H1 (cell line): ENCODE data around the gene FAM107A. TPM values are rescaled to one million over a fixed set of nuclear protein-coding genes. Genes with fewer than 3 reads are reported as not detected.

Source experiments
- CTCF ChIA-PET: fragments of 300-600 bp; sonication (Branson Sonifier 250); formaldehyde crosslinking; loops from one replicate; lab custom pipeline; 2021; ENCODE audit not compliant: partially characterized antibody; lab: Charles Lee
- POLR2A ChIA-PET: fragments of 300-600 bp; sonication (Branson Sonifier 250); formaldehyde crosslinking; loops from one replicate; lab custom pipeline; 2021; ENCODE audit warnings: inconsistent platforms; ENCODE audit not compliant: partially characterized antibody; lab: Charles Lee
- DNase-seq, 2 experiments: peaks; one replicate each; pipeline versions ENCODE4 v3.0.0 to v3.0.0-alpha.2; 2010 to 2022; ENCODE audit warnings: low spot score in 2 of 2, low read depth in 1 of 2, mixed read lengths in 1 of 2
- FAIRE-seq: peaks from 2 replicates; lab custom pipeline; 2011; peaks lifted over from hg19 to GRCh38; lab: Jason Lieb, UNC
- H2AFZ ChIP-seq: 2 replicates; pipeline ENCODE4 v1.8.1; 2012; ENCODE audit warnings: low read length, inconsistent platforms
- H2AK5ac ChIP-seq: 2 replicates; pipeline ENCODE4 v1.6.1; 2013; ENCODE audit warnings: low read depth, low read length
- H2BK120ac ChIP-seq: replicated peaks from 2 replicates; pipeline ENCODE3; 2013; ENCODE audit warnings: low read depth, low read length, inconsistent platforms
- H2BK12ac ChIP-seq: 2 replicates; pipeline ENCODE4 v1.6.1; 2013; ENCODE audit warnings: low read depth, low read length
- H2BK15ac ChIP-seq: 2 replicates; pipeline ENCODE4 v1.6.1; 2013; ENCODE audit warnings: low read length
- H2BK20ac ChIP-seq: 2 replicates; pipeline ENCODE4 v1.6.1; 2013; ENCODE audit warnings: low read length
- H2BK5ac ChIP-seq: 2 replicates; pipeline ENCODE4 v1.6.1; 2013; ENCODE audit warnings: low read depth, low read length
- H3K14ac ChIP-seq: 2 replicates; pipeline ENCODE4 v1.6.1; 2013; ENCODE audit warnings: inconsistent platforms; ENCODE audit not compliant: insufficient read length
- H3K18ac ChIP-seq: 2 replicates; pipeline ENCODE4 v1.6.1; 2013; ENCODE audit warnings: low read length; ENCODE audit errors: extremely low read depth
- H3K23ac ChIP-seq: 2 replicates; pipeline ENCODE4 v1.6.1; 2013; ENCODE audit warnings: inconsistent platforms; ENCODE audit not compliant: insufficient read length
- H3K23me2 ChIP-seq: 2 replicates; pipeline ENCODE4 v1.6.1; 2013; ENCODE audit warnings: low read depth, low read length
- H3K27ac ChIP-seq: 2 replicates; pipeline ENCODE4 v1.6.1; 2011; ENCODE audit warnings: low read depth, low read length, inconsistent platforms
- H3K27me3 ChIP-seq, 4 experiments: replicated peaks in 1 of 4; 1 replicate in 1 of 4; 2 replicates in 3 of 4; pipeline versions ENCODE4 v1.6.1 to v1.8.1; 2011 to 2013; ENCODE audit warnings: low read length in 3 of 4, mild to moderate bottlenecking in 3 of 4, inconsistent platforms in 2 of 4, mixed read lengths in 2 of 4, moderate library complexity in 1 of 4; ENCODE audit not compliant: control insufficient read depth in 3 of 4, insufficient read depth in 3 of 4; ENCODE audit errors: extremely low read depth in 1 of 4
- H3K36me3 ChIP-seq, 4 experiments: 2 replicates each; pipeline versions ENCODE4 v1.6.1 to v1.8.1; 2011 to 2013; ENCODE audit warnings: mild to moderate bottlenecking in 4 of 4, low read length in 3 of 4, moderate library complexity in 2 of 4, control low read depth in 1 of 4, inconsistent platforms in 1 of 4; ENCODE audit not compliant: insufficient read depth in 4 of 4, control insufficient read depth in 2 of 4
- H3K4ac ChIP-seq: replicated peaks from 2 replicates; pipeline ENCODE3; 2013; ENCODE audit warnings: low read length, low read depth, mixed read lengths, inconsistent platforms; ENCODE audit not compliant: insufficient read length
- H3K4me1 ChIP-seq, 4 experiments: replicated peaks in 1 of 4; 1 replicate in 1 of 4; 2 replicates in 3 of 4; pipeline versions ENCODE4 v1.6.1 to v1.8.1; 2011 to 2013; ENCODE audit warnings: low read length in 3 of 4, inconsistent platforms in 2 of 4, mixed read lengths in 1 of 4; ENCODE audit not compliant: insufficient read depth in 4 of 4, control insufficient read depth in 3 of 4
- H3K4me2 ChIP-seq, 2 experiments: 2 replicates each; pipeline versions ENCODE4 v1.6.1 to v1.8.1; 2011 to 2013; ENCODE audit warnings: low read depth in 2 of 2, low read length in 2 of 2, control low read depth in 1 of 2, inconsistent platforms in 1 of 2, mild to moderate bottlenecking in 1 of 2; ENCODE audit not compliant: insufficient read depth in 1 of 2
- H3K4me3 ChIP-seq, 4 experiments: fragments of 200-600, 300-600 bp in 1 of 4; sonication (generic), shearing (Covaris generic), sonication (Bioruptor Twin) in 1 of 4; 2 replicates each; pipeline versions ENCODE4 v1.5.1 to v1.8.1; 2011 to 2016; ENCODE audit warnings: low read length in 4 of 4, low read depth in 3 of 4, control low read depth in 2 of 4, inconsistent platforms in 2 of 4, mild to moderate bottlenecking in 2 of 4, mixed read lengths in 1 of 4, moderate library complexity in 1 of 4; ENCODE audit not compliant: insufficient read depth in 2 of 4; ENCODE audit errors: extremely low read depth in 1 of 4
- H3K56ac ChIP-seq: replicated peaks from 2 replicates; pipeline ENCODE3; 2013; ENCODE audit warnings: low read depth, mild to moderate bottlenecking, mixed read lengths, low read length, inconsistent platforms; ENCODE audit not compliant: insufficient read length
- H3K79me1 ChIP-seq: 2 replicates; pipeline ENCODE4 v1.6.1; 2013; ENCODE audit warnings: low read depth, low read length, control low read depth
- H3K79me2 ChIP-seq, 2 experiments: 2 replicates each; pipeline versions ENCODE4 v1.6.1 to v1.8.1; 2012 to 2013; ENCODE audit warnings: low read length in 2 of 2, mild to moderate bottlenecking in 2 of 2, inconsistent platforms in 1 of 2; ENCODE audit not compliant: insufficient read depth in 2 of 2, control insufficient read depth in 1 of 2
- H3K9ac ChIP-seq, 4 experiments: replicated peaks in 1 of 4; 1 replicate in 1 of 4; 2 replicates in 3 of 4; pipeline versions ENCODE4 v1.6.1 to v1.8.1; 2011 to 2013; ENCODE audit warnings: low read depth in 3 of 4, low read length in 3 of 4, control low read depth in 2 of 4, mild to moderate bottlenecking in 2 of 4, moderate library complexity in 2 of 4, inconsistent platforms in 1 of 4; ENCODE audit errors: extremely low read depth in 1 of 4
- H3K9me3 ChIP-seq, 2 experiments: 2 replicates each; pipeline versions ENCODE4 v1.6.1 to v1.8.1; 2012 to 2013; ENCODE audit warnings: mild to moderate bottlenecking in 2 of 2, moderate library complexity in 2 of 2, control low read depth in 1 of 2, inconsistent platforms in 1 of 2, low read depth in 1 of 2, low read length in 1 of 2, mixed read lengths in 1 of 2; ENCODE audit not compliant: insufficient read depth in 2 of 2
- H4K20me1 ChIP-seq, 2 experiments: replicated peaks in 1 of 2; 2 replicates each; pipeline versions ENCODE3 to v1.8.1; 2011 to 2013; ENCODE audit warnings: inconsistent platforms in 2 of 2, low read length in 2 of 2, mild to moderate bottlenecking in 1 of 2; ENCODE audit not compliant: insufficient read depth in 2 of 2, control insufficient read depth in 1 of 2
- H4K5ac ChIP-seq: 2 replicates; pipeline ENCODE4 v1.6.1; 2013; ENCODE audit warnings: low read length, low read depth, mixed read lengths, inconsistent platforms; ENCODE audit not compliant: insufficient read length
- H4K8ac ChIP-seq: 2 replicates; pipeline ENCODE4 v1.8.0; 2013; ENCODE audit warnings: mild to moderate bottlenecking, moderate library complexity, low read length, inconsistent platforms; ENCODE audit not compliant: insufficient read depth; ENCODE audit errors: extremely low read depth
- H4K91ac ChIP-seq: replicated peaks from 2 replicates; pipeline ENCODE3; 2013; ENCODE audit warnings: low read length, mixed read lengths, inconsistent platforms; ENCODE audit not compliant: insufficient read length
- CBX8 ChIP-seq: fragments of 300-800, 300-1000 bp; sonication (generic); IDR thresholded peaks from 2 replicates; pipeline ENCODE4 v1.7.1; 2016; ENCODE audit warnings: low read depth, low read length, borderline replicate concordance
- CHD1 ChIP-seq: IDR thresholded peaks from 2 replicates; pipeline ENCODE4 v1.6.1; 2012; ENCODE audit warnings: low read depth, low read length, improper control_type of control experiment
- JUN ChIP-seq: IDR thresholded peaks from 2 replicates; pipeline ENCODE4 v1.6.1; 2011; ENCODE audit warnings: low read depth, mild to moderate bottlenecking, improper control_type of control experiment, low read length
- JUND ChIP-seq: IDR thresholded peaks from 2 replicates; pipeline ENCODE4 v1.6.1; 2011; ENCODE audit warnings: mild to moderate bottlenecking, improper control_type of control experiment, low read length
- KDM4A ChIP-seq: IDR thresholded peaks from one replicate; pipeline ENCODE4 v1.7.1; 2012; ENCODE audit warnings: low read depth, mild to moderate bottlenecking, moderate library complexity, low read length, inconsistent platforms; ENCODE audit not compliant: severe bottlenecking
- SIX5 ChIP-seq: IDR thresholded peaks from 2 replicates; pipeline ENCODE4 v1.6.1; 2011; ENCODE audit warnings: mild to moderate bottlenecking, low read depth, low read length
- WGBS, 2 experiments: shearing (Covaris generic) in 1 of 2; methylation state at CpG; one replicate each; pipeline versions ENCODE4 v1.1.6 to v1.1.7; 2013 to 2015; ENCODE audit warnings: low lambda C conversion rate in 2 of 2, mixed read lengths in 2 of 2, inconsistent platforms in 1 of 2, low coverage in 1 of 2, missing lambda C conversion rate in 1 of 2; ENCODE audit not compliant: insufficient replicate concordance in 2 of 2, insufficient coverage in 1 of 2, insufficient read length in 1 of 2; ENCODE audit errors: extremely low coverage in 1 of 2, missing lambda C conversion rate in 1 of 2; 5-methylcytosine and 5-hydroxymethylcytosine counted together
- polyA plus RNA-seq, 7 experiments: library from polyadenylated mRNA; depleted of rRNA in 3 of 7; stranded (reverse) in 5 of 7; unstranded in 2 of 7; fragments of >200 nt in 5 of 7; fragments of 200-250 nt in 2 of 7; gene quantifications; 1 replicate in 5 of 7; 2 replicates in 1 of 7; 4 replicates in 1 of 7; pipeline versions ENCODE4 v1.2.1 to v1.2.3, GENCODE V29; 2011 to 2013; ENCODE audit warnings: missing spikeins in 2 of 7, mixed read lengths in 2 of 7
- total RNA-seq: library from RNA; stranded (reverse); fragmentation: NEBNext Ultra II Directional; extraction: Animal tissue kit (Norgen Biotek cat#: 25700); gene quantifications from 2 replicates; pipeline ENCODE4 v1.2.1, GENCODE V29; 2021

Gene FAM107A
- total and polyA plus RNA-seq, 2 of the 8 experiments (the other 6 are each of a cell fraction or from before 2014, with no cell fraction given) = 0.51 to 0.65 TPM

- no peak overlapping the region for H3K4ac ChIP-seq
- no peak overlapping the region for H3K27ac ChIP-seq
- DNase-seq (no peak), FAIRE-seq (no peak)
- no peak overlapping the region for H2BK120ac ChIP-seq
- 0 out of 2 replicates have a peak overlapping the region, but pooled peaks have one; percentile 57 for H3K18ac ChIP-seq
- H4K5ac ChIP-seq = no peak overlapping the region
- H3K4me1 ChIP-seq = peaks cover 5 to 16% (median 9%) of the 10 kb centered on the region in 4 experiments; a peak in 6 of 7 replicates
- no peak overlapping the region for H3K56ac ChIP-seq
- no peaks in the 10 kb centered on the region for H3K36me3 ChIP-seq
- ChIA-PET CTCF (interaction anchor here (0.9 to 1.9 kb wide), 8 partner anchors 12 to 217 kb away, joined by 3 to 9 read pairs (median 4); partner anchors contain the start of genes HTD2 and RPP14), POLR2A (interaction anchor here (1.0 to 1.2 kb wide), 2 partner anchors 41 to 99 kb away, joined by 3 to 4 read pairs; no protein-coding TSS in a partner anchor)
- peak overlapping the region; percentile 82; the same call in 1 of the 2 replicates for H2AK5ac ChIP-seq
- no peaks in the 10 kb centered on the region for H4K20me1 ChIP-seq
- no peak overlapping the region for H4K91ac ChIP-seq
- 0 out of 2 replicates have a peak overlapping the region, but pooled peaks have one; percentile 48 for H2BK20ac ChIP-seq
- 0 out of 2 replicates have a peak overlapping the region, but pooled peaks have one; percentile 39 for H2BK12ac ChIP-seq
- no peak overlapping the region for H3K14ac ChIP-seq
- peak overlapping the region; percentile 81; the same call in 1 of the 2 replicates for H4K8ac ChIP-seq
- H3K4me3 ChIP-seq = no peak overlapping the region
- no peak overlapping the region for H3K4me2 ChIP-seq
- no peak overlapping the region for H3K23ac ChIP-seq
- no peaks in the 10 kb centered on the region for H3K9me3 ChIP-seq
- H2AFZ ChIP-seq = no peak overlapping the region
- H2BK15ac ChIP-seq = no peak overlapping the region; the same call in 1 of the 2 replicates
- WGBS, 2 experiments = 97% methylated on average over 11 of the region's 11 CpGs; no CpG with 5 or more reads in 1 of the 2 experiments
- H3K23me2 ChIP-seq = no peaks in the 10 kb centered on the region
- H2BK5ac ChIP-seq = peak overlapping the region; percentile 63; the same call in 1 of the 2 replicates
- TF ChIP-seq SIX5 = no peak
- TF ChIP-seq JUND = no peak
- no peak for TF ChIP-seq CHD1
- no peak for TF ChIP-seq KDM4A
- no peak for TF ChIP-seq CBX8
- no peak for TF ChIP-seq JUN
- H3K79me2 ChIP-seq = no peaks in the 10 kb centered on the region
- no peaks in the 10 kb centered on the region for H3K79me1 ChIP-seq
- H3K27me3 ChIP-seq = no peaks in the 10 kb centered on the region; a peak in 1 of 7 replicates
- H3K9ac ChIP-seq = no peak overlapping the region
Measured at GRCh38 chr3:58524326-58524888, 52.8 kb downstream of the FAM107A start.
